K562 (cell line): ENCODE results near the gene MNDA. TPM values are rescaled to one million over a fixed set of nuclear protein-coding genes. Genes with fewer than 3 reads are reported as not detected.

Source experiments
- ATAC-seq: fragments of 200-7000 bp; cut with Tn5 transposase; 3 replicates; pipeline ENCODE4 v1.9.1; 2020; ENCODE audit warnings: moderate library complexity
- BruUV-seq: library from RNA; stranded (reverse); fragments of 400-500 nt; replicated peaks from 2 replicates; lab custom pipeline; 2021; lab: Mats Ljungman, UMichigan
- CTCF ChIA-PET: fragments of 300-600 bp; formaldehyde crosslinking; extraction: SDS; loops from one replicate; lab custom pipeline; 2021; ENCODE audit warnings: low intra/inter-chr PET ratio; lab: Yijun Ruan, JAX
- POLR2A ChIA-PET: fragments of 300-600, 350-650 bp; sonication (Branson Sonifier 250); formaldehyde crosslinking; extraction: SDS; loops from one replicate; lab custom pipeline; 2021; ENCODE audit warnings: antibody characterized with exemption, inconsistent platforms; lab: Yijun Ruan, JAX
- DNase-seq, 4 experiments: peaks; one replicate each; pipeline versions ENCODE4 v3.0.0 to v3.0.0-alpha.2; 2011 to 2018; ENCODE audit warnings: low spot score in 3 of 4, mixed read lengths in 3 of 4; ENCODE audit errors: extremely low read depth in 1 of 4
- FAIRE-seq: peaks from 2 replicates; lab custom pipeline; 2011; peaks lifted over from hg19 to GRCh38; lab: Jason Lieb, UNC
- H2AFZ ChIP-seq: 2 replicates; pipeline ENCODE4 v1.6.0; 2011; ENCODE audit warnings: low read depth, low read length, control low read depth, inconsistent platforms
- H3K27ac ChIP-seq: fragments of 200-600 bp; 3 replicates; pipeline ENCODE4 v1.8.0; 2011; ENCODE audit warnings: low read depth, mild to moderate bottlenecking, control low read depth, inconsistent platforms, low read length, moderate library complexity, mixed read lengths; ENCODE audit errors: extremely low read depth
- H3K27me3 ChIP-seq, 2 experiments: fragments of 300-600 bp in 1 of 2; 2 replicates in 1 of 2; 3 replicates in 1 of 2; pipeline versions ENCODE4 v1.6.0 to v1.8.0; 2011; ENCODE audit warnings: inconsistent platforms in 2 of 2, low read length in 2 of 2, mild to moderate bottlenecking in 1 of 2, mixed read lengths in 1 of 2, moderate library complexity in 1 of 2; ENCODE audit not compliant: control insufficient read depth in 2 of 2, insufficient read depth in 2 of 2
- H3K36me3 ChIP-seq: fragments of 300-600 bp; 3 replicates; pipeline ENCODE4 v1.8.0; 2011; ENCODE audit warnings: mild to moderate bottlenecking, low read length, inconsistent platforms; ENCODE audit not compliant: control insufficient read depth, insufficient read depth
- H3K4me1 ChIP-seq, 2 experiments: fragments of 200-600 bp in 1 of 2; replicated peaks in 1 of 2; 2 replicates in 1 of 2; 3 replicates in 1 of 2; pipeline versions ENCODE4 v1.5.1 to v1.8.0; 2011; ENCODE audit warnings: inconsistent platforms in 2 of 2, low read length in 2 of 2, mild to moderate bottlenecking in 1 of 2, mixed read lengths in 1 of 2, moderate library complexity in 1 of 2; ENCODE audit not compliant: control insufficient read depth in 2 of 2, insufficient read depth in 2 of 2
- H3K4me2 ChIP-seq: 2 replicates; pipeline ENCODE4 v1.6.1; 2011; ENCODE audit warnings: low read length, control low read depth, inconsistent platforms, mixed read lengths; ENCODE audit not compliant: insufficient read depth
- H3K4me3 ChIP-seq: fragments of 200-600 bp; sonication (generic), shearing (Covaris generic); 2 replicates; pipeline ENCODE4 v1.5.1; 2016; ENCODE audit warnings: control low read depth, inconsistent platforms
- H3K79me2 ChIP-seq: fragments of 200-600 bp; 3 replicates; pipeline ENCODE4 v1.8.0; 2011; ENCODE audit warnings: low read length, inconsistent platforms; ENCODE audit not compliant: control insufficient read depth, insufficient read depth
- H3K9ac ChIP-seq, 2 experiments: 2 replicates each; pipeline versions ENCODE4 v1.6.0 to v1.6.1; 2011; ENCODE audit warnings: low read depth in 2 of 2, low read length in 2 of 2, control low read depth in 1 of 2, inconsistent platforms in 1 of 2, mild to moderate bottlenecking in 1 of 2, mixed read lengths in 1 of 2; ENCODE audit not compliant: insufficient read depth in 1 of 2
- H3K9me1 ChIP-seq: one replicate; pipeline ENCODE4 v1.6.0; 2011; ENCODE audit warnings: inconsistent platforms, mild to moderate bottlenecking, low read length, moderate library complexity; ENCODE audit not compliant: control insufficient read depth, insufficient read depth
- H3K9me3 ChIP-seq: replicated peaks from 2 replicates; pipeline ENCODE4 v1.5.1; 2011; ENCODE audit warnings: low read depth, low read length, inconsistent platforms; ENCODE audit not compliant: control insufficient read depth, insufficient read depth
- H4K20me1 ChIP-seq: replicated peaks from 2 replicates; pipeline ENCODE4 v1.6.1; 2011; ENCODE audit warnings: low read length, inconsistent platforms, mixed read lengths; ENCODE audit not compliant: control insufficient read depth, insufficient read depth
- CBX3 ChIP-seq, 2 experiments: IDR thresholded peaks; 1 replicate in 1 of 2; 2 replicates in 1 of 2; pipeline ENCODE4 v1.6.1; 2012; ENCODE audit warnings: inconsistent platforms in 2 of 2, low read length in 2 of 2, borderline replicate concordance in 1 of 2, control low read depth in 1 of 2
- CBX5 ChIP-seq: IDR thresholded peaks from 2 replicates; pipeline ENCODE4 v1.6.1; 2014; ENCODE audit warnings: low read depth, borderline replicate concordance
- SMARCE1 ChIP-seq: fragments of 450-650 bp; IDR thresholded peaks from 2 replicates; pipeline ENCODE4 v1.7.1; 2016; ENCODE audit warnings: mild to moderate bottlenecking
- SREBF1 ChIP-seq: fragments of 150-350 bp; IDR thresholded peaks from 2 replicates; pipeline ENCODE4 v1.6.1; 2014; ENCODE audit warnings: antibody characterized with exemption, low read depth, low read length, borderline replicate concordance
- TRIM28 ChIP-seq: fragments of 450-650 bp; IDR thresholded peaks from 2 replicates; pipeline ENCODE4 v1.6.1; 2017
- ZNF431 ChIP-seq: sonication (generic); formaldehyde crosslinking; IDR thresholded peaks from 2 replicates; pipeline ENCODE4 v1.8.0; 2022; ENCODE audit warnings: mild to moderate bottlenecking, missing genetic modification reagents
- ZNF764 ChIP-seq: fragments of 250-450 bp; sonication (Bioruptor Pico); IDR thresholded peaks from 2 replicates; pipeline ENCODE4 v1.4.0; 2020; ENCODE audit warnings: low read depth, mild to moderate bottlenecking, moderate library complexity
- in situ Hi-C: fragments of 300-500 bp; cut with MboI; formaldehyde crosslinking; loops from 4 replicates; pipeline ENCODE4 v1.15.0; 2018; ENCODE audit warnings: inconsistent platforms, mixed read lengths
- intact Hi-C: fragments of 100-400 bp; cut with micrococcal nuclease; formaldehyde crosslinking; loops from 2 replicates; pipeline ENCODE4 v1.14.2; 2022
- polyA plus RNA-seq, 8 experiments: library from polyadenylated mRNA; depleted of rRNA in 4 of 8; stranded (reverse) in 5 of 8; unstranded in 3 of 8; fragments of >200 nt; fragmentation: Nextera tagmentation in 2 of 8; fragmentation: Illumina TruSeq in 1 of 8; extraction: Ambion mirVana in 2 of 8; extraction: Trizol in 1 of 8; gene quantifications; 2 replicates each; pipeline versions ENCODE4 v1.2.1 to v1.2.3, GENCODE V29; 2011 to 2014; ENCODE audit warnings: inconsistent platforms in 1 of 8, missing spikeins in 1 of 8
- total RNA-seq, 7 experiments: library from RNA; depleted of rRNA in 6 of 7; stranded (reverse); fragments of >200 nt in 6 of 7; fragmentation: Illumina TruSeq in 2 of 7; extraction: Trizol in 2 of 7; gene quantifications; 2 replicates each; pipeline versions ENCODE4 v1.2.1 to v1.2.3, GENCODE V29; 2011 to 2021; ENCODE audit warnings: low replicate concordance in 1 of 7
- TF ChIP-seq, protein P1 (sequence below): sonication (generic); formaldehyde crosslinking; IDR thresholded peaks from 2 replicates; pipeline ENCODE4 v1.8.0; 2022; ENCODE audit warnings: mild to moderate bottlenecking, missing genetic modification reagents
- TF ChIP-seq, protein P2 (sequence below): IDR thresholded peaks from 2 replicates; pipeline ENCODE4 v1.6.1; 2011; ENCODE audit warnings: borderline replicate concordance, low read depth, mild to moderate bottlenecking, moderate library complexity, low read length; ENCODE audit not compliant: insufficient read depth, poor library complexity, severe bottlenecking
- TF ChIP-seq, protein P3 (sequence below): fragments of 450-650 bp; IDR thresholded peaks from 2 replicates; pipeline ENCODE4 v1.6.1; 2018; ENCODE audit warnings: mild to moderate bottlenecking, low read depth; ENCODE audit not compliant: partially characterized antibody

MNDA gene
- total and polyA plus RNA-seq, 9 of the 15 experiments (the other 6 are each of a cell fraction or from before 2014, with no cell fraction given), result 0.08 to 0.14 (median 0.09) TPM; not detected in 6

DNA sequence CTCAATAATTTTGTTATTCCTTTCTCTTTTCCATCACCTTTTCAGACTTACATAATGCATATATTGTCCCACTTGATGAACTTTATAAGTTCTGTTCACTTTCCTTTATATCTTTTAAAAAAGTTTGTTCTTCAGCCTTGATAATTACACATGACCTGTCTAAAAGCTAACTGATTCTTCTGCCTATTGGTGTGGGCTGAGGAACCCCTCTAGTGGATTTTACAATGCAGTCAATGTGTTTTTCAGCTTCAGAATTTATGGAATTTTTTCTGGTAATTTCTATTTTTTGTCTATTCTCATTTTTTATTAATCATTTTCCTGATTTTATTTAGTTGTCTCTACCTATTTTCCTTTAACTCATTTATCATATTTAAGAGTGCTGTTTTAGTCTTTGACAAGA is 7.5 kb downstream of the MNDA start:
- intact Hi-C loops, result no loop called here
- no peak for DNase-seq

More for the DNA sequence above, 7.5 kb downstream of the MNDA start:
- ChIA-PET CTCF (no interaction called here), POLR2A (no interaction called here)
- in situ Hi-C loops, result no loop called here
- ATAC-seq (no peak), FAIRE-seq (no peak)
- no peak overlapping the region for H2AFZ ChIP-seq
- no peaks in the 10 kb centered on the region for H3K9me1 ChIP-seq
- H3K4me1 ChIP-seq, result no peaks in the 10 kb centered on the region
- no peaks in the 10 kb centered on the region for H3K79me2 ChIP-seq
- no peak for TF ChIP-seq SREBF1
- TF ChIP-seq, protein P1, sequence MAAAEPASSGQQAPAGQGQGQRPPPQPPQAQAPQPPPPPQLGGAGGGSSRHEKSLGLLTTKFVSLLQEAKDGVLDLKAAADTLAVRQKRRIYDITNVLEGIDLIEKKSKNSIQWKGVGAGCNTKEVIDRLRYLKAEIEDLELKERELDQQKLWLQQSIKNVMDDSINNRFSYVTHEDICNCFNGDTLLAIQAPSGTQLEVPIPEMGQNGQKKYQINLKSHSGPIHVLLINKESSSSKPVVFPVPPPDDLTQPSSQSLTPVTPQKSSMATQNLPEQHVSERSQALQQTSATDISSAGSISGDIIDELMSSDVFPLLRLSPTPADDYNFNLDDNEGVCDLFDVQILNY (CRISPR knock-in tag), result no peak
- TF ChIP-seq SMARCE1, result no peak
- no peak for TF ChIP-seq ZNF431 (CRISPR knock-in tag)
- TF ChIP-seq, protein P2, sequence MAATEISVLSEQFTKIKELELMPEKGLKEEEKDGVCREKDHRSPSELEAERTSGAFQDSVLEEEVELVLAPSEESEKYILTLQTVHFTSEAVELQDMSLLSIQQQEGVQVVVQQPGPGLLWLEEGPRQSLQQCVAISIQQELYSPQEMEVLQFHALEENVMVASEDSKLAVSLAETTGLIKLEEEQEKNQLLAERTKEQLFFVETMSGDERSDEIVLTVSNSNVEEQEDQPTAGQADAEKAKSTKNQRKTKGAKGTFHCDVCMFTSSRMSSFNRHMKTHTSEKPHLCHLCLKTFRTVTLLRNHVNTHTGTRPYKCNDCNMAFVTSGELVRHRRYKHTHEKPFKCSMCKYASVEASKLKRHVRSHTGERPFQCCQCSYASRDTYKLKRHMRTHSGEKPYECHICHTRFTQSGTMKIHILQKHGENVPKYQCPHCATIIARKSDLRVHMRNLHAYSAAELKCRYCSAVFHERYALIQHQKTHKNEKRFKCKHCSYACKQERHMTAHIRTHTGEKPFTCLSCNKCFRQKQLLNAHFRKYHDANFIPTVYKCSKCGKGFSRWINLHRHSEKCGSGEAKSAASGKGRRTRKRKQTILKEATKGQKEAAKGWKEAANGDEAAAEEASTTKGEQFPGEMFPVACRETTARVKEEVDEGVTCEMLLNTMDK, result no peak
- TF ChIP-seq CBX3 (IDR thresholded peaks at IDR 0.05; ENCODE audit: borderline replicate concordance in 1 of 2, low read length in 2 of 2), result peak in 1 of 2 experiments; percentile 71; a peak in 1 of 3 replicates
- peak; percentile 83 for TF ChIP-seq TRIM28
- TF ChIP-seq ZNF764, result no peak
- TF ChIP-seq, protein P3, sequence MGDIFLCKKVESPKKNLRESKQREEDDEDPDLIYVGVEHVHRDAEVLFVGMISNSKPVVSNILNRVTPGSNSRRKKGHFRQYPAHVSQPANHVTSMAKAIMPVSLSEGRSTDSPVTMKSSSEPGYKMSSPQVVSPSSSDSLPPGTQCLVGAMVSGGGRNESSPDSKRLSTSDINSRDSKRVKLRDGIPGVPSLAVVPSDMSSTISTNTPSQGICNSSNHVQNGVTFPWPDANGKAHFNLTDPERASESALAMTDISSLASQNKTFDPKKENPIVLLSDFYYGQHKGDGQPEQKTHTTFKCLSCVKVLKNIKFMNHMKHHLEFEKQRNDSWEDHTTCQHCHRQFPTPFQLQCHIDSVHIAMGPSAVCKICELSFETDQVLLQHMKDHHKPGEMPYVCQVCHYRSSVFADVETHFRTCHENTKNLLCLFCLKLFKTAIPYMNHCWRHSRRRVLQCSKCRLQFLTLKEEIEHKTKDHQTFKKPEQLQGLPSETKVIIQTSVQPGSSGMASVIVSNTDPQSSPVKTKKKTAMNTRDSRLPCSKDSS, result peak; percentile 40
- peak; percentile 60; the same call in 1 of the 2 replicates for TF ChIP-seq CBX5
- H3K4me3 ChIP-seq, result no peak overlapping the region
- H3K4me2 ChIP-seq, result no peak overlapping the region
- no peaks in the 10 kb centered on the region for H4K20me1 ChIP-seq
- H3K9me3 ChIP-seq, result 0 out of 2 replicates have a peak, but pooled peaks cover 3% of the 10 kb centered on the region
- no peak overlapping the region for H3K9ac ChIP-seq
- BruUV-seq, result no TSS peak
- H3K27me3 ChIP-seq, result no peaks in the 10 kb centered on the region
- H3K36me3 ChIP-seq, result no peaks in the 10 kb centered on the region
- no peak overlapping the region for H3K27ac ChIP-seq
